HepG2 (cell line): Measurements from ENCODE around the gene FIBP. TPM values are rescaled to one million over a fixed set of nuclear protein-coding genes. Genes with fewer than 3 reads are reported as not detected.
A peak's percentile ranks its signal among the peaks of the same experiment; 100 is the strongest.

Source experiments
- CHCHD3 ChIP-seq: sonication (generic); formaldehyde crosslinking; IDR thresholded peaks from 2 replicates; pipeline ENCODE4 v1.8.0; 2022; ENCODE audit warnings: mild to moderate bottlenecking, missing genetic modification reagents, moderate library complexity
- CSRNP1 ChIP-seq: sonication (generic); formaldehyde crosslinking; IDR thresholded peaks from 2 replicates; pipeline ENCODE4 v1.8.1; 2023; ENCODE audit warnings: mild to moderate bottlenecking, missing genetic modification reagents
- HMGA1 ChIP-seq: sonication (generic); formaldehyde crosslinking; conservative IDR thresholded peaks from 2 replicates; pipeline ENCODE4 v1.4.0; 2020; ENCODE audit warnings: missing genetic modification reagents
- ISL2 ChIP-seq: sonication (generic); formaldehyde crosslinking; IDR thresholded peaks from 2 replicates; pipeline ENCODE4 v1.5.0; 2020; ENCODE audit warnings: missing genetic modification reagents
- KDM6A ChIP-seq: IDR thresholded peaks from 2 replicates; pipeline ENCODE4 v1.6.1; 2016; ENCODE audit warnings: low read depth
- MED8 ChIP-seq: sonication (generic); formaldehyde crosslinking; IDR thresholded peaks from 2 replicates; pipeline ENCODE4 v1.8.1; 2023; ENCODE audit warnings: mild to moderate bottlenecking, missing genetic modification reagents; ENCODE audit not compliant: insufficient replicate concordance
- MEIS2 ChIP-seq: sonication (generic); formaldehyde crosslinking; IDR thresholded peaks from 2 replicates; pipeline ENCODE4 v1.9.0; 2021; ENCODE audit warnings: mild to moderate bottlenecking, missing genetic modification reagents
- MTA1 ChIP-seq: sonication (generic); formaldehyde crosslinking; IDR thresholded peaks from 2 replicates; pipeline ENCODE4 v1.4.0; 2020; ENCODE audit warnings: missing genetic modification reagents, mild to moderate bottlenecking, borderline replicate concordance
- NCOR1 ChIP-seq: fragments of 200-600 bp; sonication (generic); IDR thresholded peaks from 2 replicates; pipeline ENCODE4 v1.7.0; 2017; ENCODE audit warnings: antibody characterized with exemption, low read length, borderline replicate concordance
- PHF20 ChIP-seq: sonication (generic); formaldehyde crosslinking; IDR thresholded peaks from 2 replicates; pipeline ENCODE4 v1.5.0; 2020; ENCODE audit warnings: mild to moderate bottlenecking, missing genetic modification reagents
- SALL2 ChIP-seq: sonication (generic); formaldehyde crosslinking; IDR thresholded peaks from 2 replicates; pipeline ENCODE4 v1.8.1; 2023; ENCODE audit warnings: mild to moderate bottlenecking, missing genetic modification reagents, inconsistent platforms
- SNAPC4 ChIP-seq: sonication (generic); formaldehyde crosslinking; IDR thresholded peaks from 2 replicates; pipeline ENCODE4 v1.4.0; 2020; ENCODE audit warnings: mild to moderate bottlenecking, missing genetic modification reagents
- ZNF12 ChIP-seq: sonication (generic); formaldehyde crosslinking; IDR thresholded peaks from 2 replicates; pipeline ENCODE4 v1.5.0; 2020; ENCODE audit warnings: missing genetic modification reagents
- ZNF619 ChIP-seq: sonication (generic); formaldehyde crosslinking; IDR thresholded peaks from 2 replicates; pipeline ENCODE4 v1.4.0; 2020; ENCODE audit warnings: mild to moderate bottlenecking, missing genetic modification reagents
- ZNF7 ChIP-seq: IDR thresholded peaks from 2 replicates; pipeline ENCODE4 v1.6.1; 2016; ENCODE audit warnings: missing biosample characterization, missing genetic modification reagents
- ZNF790 ChIP-seq: sonication (generic); formaldehyde crosslinking; IDR thresholded peaks from 2 replicates; pipeline ENCODE4 v1.8.0; 2022; ENCODE audit warnings: missing genetic modification reagents, mild to moderate bottlenecking, borderline replicate concordance
- ZSCAN12 ChIP-seq: sonication (generic); formaldehyde crosslinking; IDR thresholded peaks from 2 replicates; pipeline ENCODE4 v1.9.0; 2021; ENCODE audit warnings: mild to moderate bottlenecking, missing genetic modification reagents
- polyA plus RNA-seq, 8 experiments: library from polyadenylated mRNA; depleted of rRNA in 3 of 8; stranded (reverse) in 7 of 8; unstranded in 1 of 8; fragments of >200 nt; fragmentation: Illumina TruSeq in 4 of 8; extraction: Trizol in 4 of 8; gene quantifications; 2 replicates each; pipeline versions ENCODE4 v1.2.1 to v1.2.3, GENCODE V29; 2011 to 2016; ENCODE audit warnings: low read depth in 4 of 8, missing spikeins in 1 of 8, mixed read lengths in 1 of 8; ENCODE audit not compliant: insufficient read depth in 1 of 8
- total RNA-seq, 5 experiments: library from RNA; depleted of rRNA; stranded (reverse); fragments of >200 nt; fragmentation: Illumina TruSeq; extraction: Trizol; gene quantifications; 2 replicates each; pipeline ENCODE4 v1.2.3, GENCODE V29; 2016; ENCODE audit warnings: low read depth in 1 of 5
- TF ChIP-seq, protein P1 (sequence below): sonication (generic); formaldehyde crosslinking; IDR thresholded peaks from 2 replicates; pipeline ENCODE4 v1.5.0; 2020; ENCODE audit warnings: missing genetic modification reagents
- TF ChIP-seq, protein P2 (sequence below): sonication (generic); formaldehyde crosslinking; IDR thresholded peaks from 2 replicates; pipeline ENCODE4 v1.5.0; 2020; ENCODE audit warnings: missing genetic modification reagents

The FIBP gene
- total and polyA plus RNA-seq, 2 of the 13 experiments (the other 11 are each of a cell fraction or from before 2014, with no cell fraction given): 42.9 to 62.1 TPM

DNA sequence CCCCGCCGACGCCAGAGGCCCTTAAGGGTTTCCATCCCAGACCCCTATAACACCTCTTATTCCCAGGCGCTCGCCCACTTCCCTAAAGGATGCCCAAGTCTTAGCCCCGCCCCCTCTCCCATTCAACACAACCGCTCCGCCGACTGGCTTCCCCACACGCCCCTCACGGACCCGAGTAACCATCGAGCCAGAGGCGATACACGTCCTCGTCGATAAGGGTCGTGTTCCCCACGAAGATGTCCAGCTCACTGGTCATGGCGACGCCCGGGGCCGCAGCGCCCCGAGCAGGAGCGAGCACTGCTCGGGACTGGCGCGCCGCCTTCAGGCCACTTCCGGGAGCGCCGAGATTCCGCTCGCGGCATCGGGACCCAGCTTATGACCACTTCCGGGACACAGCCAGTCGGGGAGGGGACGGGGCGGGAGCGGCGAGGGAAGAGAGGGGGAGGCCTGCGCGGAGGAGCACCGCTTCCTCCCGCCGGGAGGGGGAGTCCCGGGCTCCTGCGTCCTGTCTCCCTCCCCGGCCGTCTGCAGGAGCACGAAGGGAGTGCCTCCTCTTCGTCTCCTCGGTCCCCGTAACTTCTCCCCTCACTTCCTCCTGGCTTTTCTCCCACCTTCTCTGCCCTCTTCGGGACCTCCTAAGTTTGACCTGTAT lies at the start of gene FIBP (continued):
- peak; percentile 59; the same call in 1 of the 2 replicates for TF ChIP-seq CSRNP1 (CRISPR knock-in tag)
- TF ChIP-seq CHCHD3 (CRISPR knock-in tag): no peak
- 0 out of 2 replicates have a peak, but pooled peaks have one; percentile 23 for TF ChIP-seq ZNF619
- no peak for TF ChIP-seq MEIS2
- no peak for TF ChIP-seq MTA1
- no peak for TF ChIP-seq SNAPC4
- no peak for TF ChIP-seq ZNF790 (CRISPR knock-in tag)
- TF ChIP-seq, protein P1, sequence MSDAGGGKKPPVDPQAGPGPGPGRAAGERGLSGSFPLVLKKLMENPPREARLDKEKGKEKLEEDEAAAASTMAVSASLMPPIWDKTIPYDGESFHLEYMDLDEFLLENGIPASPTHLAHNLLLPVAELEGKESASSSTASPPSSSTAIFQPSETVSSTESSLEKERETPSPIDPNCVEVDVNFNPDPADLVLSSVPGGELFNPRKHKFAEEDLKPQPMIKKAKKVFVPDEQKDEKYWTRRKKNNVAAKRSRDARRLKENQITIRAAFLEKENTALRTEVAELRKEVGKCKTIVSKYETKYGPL: no peak
- TF ChIP-seq SALL2 (CRISPR knock-in tag): peak; percentile 57
- TF ChIP-seq, protein P2, sequence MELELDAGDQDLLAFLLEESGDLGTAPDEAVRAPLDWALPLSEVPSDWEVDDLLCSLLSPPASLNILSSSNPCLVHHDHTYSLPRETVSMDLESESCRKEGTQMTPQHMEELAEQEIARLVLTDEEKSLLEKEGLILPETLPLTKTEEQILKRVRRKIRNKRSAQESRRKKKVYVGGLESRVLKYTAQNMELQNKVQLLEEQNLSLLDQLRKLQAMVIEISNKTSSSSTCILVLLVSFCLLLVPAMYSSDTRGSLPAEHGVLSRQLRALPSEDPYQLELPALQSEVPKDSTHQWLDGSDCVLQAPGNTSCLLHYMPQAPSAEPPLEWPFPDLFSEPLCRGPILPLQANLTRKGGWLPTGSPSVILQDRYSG (CRISPR knock-in tag): no peak
- TF ChIP-seq MED8 (CRISPR knock-in tag): no peak
- TF ChIP-seq NCOR1: no peak
- no peak for TF ChIP-seq HMGA1
- peak; percentile 88 for TF ChIP-seq PHF20 (CRISPR knock-in tag)
- no peak for TF ChIP-seq ZNF7
- no peak for TF ChIP-seq KDM6A (CRISPR knock-in tag)
- no peak for TF ChIP-seq ZNF12
- peak; percentile 72 for TF ChIP-seq ISL2
- TF ChIP-seq ZSCAN12: no peak
